ES-I3 (cell line): Measurements from ENCODE around the gene SERINC5.
"Not testable (repeated sequence)": the region's sequence is repeated elsewhere in the genome, so short reads cannot be mapped to it uniquely, and the experiment has no call there.

Experiments used
- H3K36me3 ChIP-seq: 2 replicates; pipeline ENCODE4 v1.6.1; 2013; ENCODE audit warnings: mild to moderate bottlenecking, low read length, control low read depth, moderate library complexity; ENCODE audit not compliant: insufficient read depth
- H3K4me1 ChIP-seq: 2 replicates; pipeline ENCODE4 v1.6.1; 2013; ENCODE audit warnings: mild to moderate bottlenecking, control low read depth, low read length; ENCODE audit not compliant: insufficient read depth
- H3K9ac ChIP-seq: 2 replicates; pipeline ENCODE4 v1.6.1; 2013; ENCODE audit warnings: low read depth, mild to moderate bottlenecking, low read length, moderate library complexity
- H3K9me3 ChIP-seq: 2 replicates; pipeline ENCODE4 v1.6.1; 2013; ENCODE audit warnings: mild to moderate bottlenecking, low read length, moderate library complexity; ENCODE audit not compliant: control insufficient read depth, insufficient read depth

Gene SERINC5

DNA sequence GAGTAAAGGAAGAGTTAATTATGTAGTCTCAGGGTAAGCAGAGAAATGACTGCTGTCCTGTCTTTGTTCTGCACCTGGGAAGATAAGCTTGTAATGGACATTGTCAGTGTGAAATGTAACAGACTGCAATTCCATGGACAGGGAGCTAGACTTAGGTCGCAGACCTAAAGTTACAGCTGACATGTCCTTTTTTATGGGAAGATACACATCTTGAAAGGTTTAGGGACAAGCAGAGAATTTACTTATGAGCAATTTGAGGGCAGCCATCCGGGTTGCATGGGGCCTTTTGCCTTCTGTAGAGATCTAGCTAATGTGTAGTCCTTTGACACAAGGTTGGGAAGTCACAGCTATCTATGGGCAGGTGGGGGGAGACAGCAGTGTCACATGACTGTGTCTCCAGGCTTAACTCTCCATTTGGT, 85.7 kb downstream of the SERINC5 start:
- peaks cover 12% of the 10 kb centered on the region; the same call in 1 of the 2 replicates for H3K4me1 ChIP-seq
- H3K9ac ChIP-seq = no peak overlapping the region
- no peaks in the 10 kb centered on the region for H3K9me3 ChIP-seq
- H3K36me3 ChIP-seq = peaks cover 55% of the 10 kb centered on the region

- peaks cover 53% of the 10 kb centered on the region for H3K36me3 ChIP-seq
- no peak overlapping the region for H3K9ac ChIP-seq
- no peaks in the 10 kb centered on the region for H3K9me3 ChIP-seq
- peaks cover under 1% of the 10 kb centered on the region; the same call in 1 of the 2 replicates for H3K4me1 ChIP-seq
Observed at GRCh38 chr5:80168388-80169028, 87.3 kb downstream of the SERINC5 start.

GRCh38 chr5:80165452-80165851, 90.4 kb downstream of the SERINC5 start:
- H3K36me3 ChIP-seq = peaks cover 33% of the 10 kb centered on the region
- H3K9me3 ChIP-seq = no peaks in the 10 kb centered on the region
- no peak overlapping the region for H3K9ac ChIP-seq
- no peaks in the 10 kb centered on the region; the same call in 1 of the 2 replicates for H3K4me1 ChIP-seq

- Histone ChIP-seq H3K36me3 (peaks cover 32% of the 10 kb centered on the region), H3K9ac (no peak overlapping the region), H3K4me1 (peaks cover 17% of the 10 kb centered on the region), H3K9me3 (no peaks in the 10 kb centered on the region)
Observed at GRCh38 chr5:80161165-80161564, 94.7 kb downstream of the SERINC5 start.

GRCh38 chr5:80160242-80160641, 95.6 kb downstream of the SERINC5 start:
- Histone ChIP-seq H3K9ac (no peak overlapping the region), H3K9me3 (no peaks in the 10 kb centered on the region), H3K4me1 (peaks cover 17% of the 10 kb centered on the region), H3K36me3 (peaks cover 32% of the 10 kb centered on the region)

GRCh38 chr5:80159133-80159815, 96.6 kb downstream of the SERINC5 start:
- H3K4me1 ChIP-seq = peaks cover 17% of the 10 kb centered on the region
- peaks cover 32% of the 10 kb centered on the region for H3K36me3 ChIP-seq
- H3K9ac ChIP-seq = no peak overlapping the region
- no peaks in the 10 kb centered on the region for H3K9me3 ChIP-seq

DNA sequence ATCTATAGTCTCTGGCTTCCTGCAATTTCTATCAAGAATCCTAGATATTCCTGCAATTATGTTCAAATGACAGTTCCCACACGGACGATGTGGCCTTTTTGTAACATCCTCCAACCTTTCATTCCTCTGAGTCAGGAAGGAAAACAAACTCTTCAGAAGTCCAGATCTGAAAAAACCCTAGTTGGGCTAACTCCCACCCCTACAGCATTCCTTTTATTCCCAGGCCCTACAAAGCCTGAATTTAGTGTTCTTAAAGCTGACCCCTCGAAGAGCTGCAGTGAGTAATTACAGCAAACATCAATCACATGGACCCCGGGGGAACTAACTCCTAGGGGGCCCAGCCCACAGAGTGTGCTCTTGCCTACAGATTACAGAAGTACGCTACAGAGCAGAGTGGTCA, 99.7 kb downstream of the SERINC5 start:
- peaks cover 44% of the 10 kb centered on the region for H3K36me3 ChIP-seq
- H3K4me1 ChIP-seq = peaks cover 17% of the 10 kb centered on the region
- H3K9ac ChIP-seq = no peak overlapping the region
- H3K9me3 ChIP-seq = no peaks in the 10 kb centered on the region

DNA sequence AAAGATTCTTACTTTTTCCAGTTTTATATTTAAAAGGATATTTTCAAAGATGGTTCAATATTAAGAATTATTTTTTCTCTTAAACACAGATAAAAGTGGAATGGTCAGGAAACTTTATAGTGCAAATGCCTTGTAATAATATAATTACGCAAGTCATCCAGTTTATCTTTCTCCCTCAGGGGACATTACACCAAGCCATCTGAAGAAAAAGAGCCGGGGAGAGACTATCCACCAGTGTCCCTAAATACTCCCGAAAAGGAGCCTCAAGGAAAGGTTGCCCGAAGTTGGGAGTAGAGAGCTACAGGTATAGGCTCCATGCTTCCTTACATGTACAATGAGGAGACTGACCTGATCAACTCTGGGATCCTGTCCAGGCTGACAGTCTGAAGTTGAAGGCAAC, 101.1 kb downstream of the SERINC5 start:
- H3K9me3 ChIP-seq = no peaks in the 10 kb centered on the region
- peaks cover 49% of the 10 kb centered on the region for H3K36me3 ChIP-seq
- no peak overlapping the region for H3K9ac ChIP-seq
- peaks cover 17% of the 10 kb centered on the region for H3K4me1 ChIP-seq

- Histone ChIP-seq H3K36me3 (peaks cover 48% of the 10 kb centered on the region), H3K4me1 (peaks cover 15% of the 10 kb centered on the region)
- H3K9me3 ChIP-seq, H3K9ac ChIP-seq: not testable (repeated sequence)
Observed at GRCh38 chr5:80154289-80154688, 101.6 kb downstream of the SERINC5 start.

DNA sequence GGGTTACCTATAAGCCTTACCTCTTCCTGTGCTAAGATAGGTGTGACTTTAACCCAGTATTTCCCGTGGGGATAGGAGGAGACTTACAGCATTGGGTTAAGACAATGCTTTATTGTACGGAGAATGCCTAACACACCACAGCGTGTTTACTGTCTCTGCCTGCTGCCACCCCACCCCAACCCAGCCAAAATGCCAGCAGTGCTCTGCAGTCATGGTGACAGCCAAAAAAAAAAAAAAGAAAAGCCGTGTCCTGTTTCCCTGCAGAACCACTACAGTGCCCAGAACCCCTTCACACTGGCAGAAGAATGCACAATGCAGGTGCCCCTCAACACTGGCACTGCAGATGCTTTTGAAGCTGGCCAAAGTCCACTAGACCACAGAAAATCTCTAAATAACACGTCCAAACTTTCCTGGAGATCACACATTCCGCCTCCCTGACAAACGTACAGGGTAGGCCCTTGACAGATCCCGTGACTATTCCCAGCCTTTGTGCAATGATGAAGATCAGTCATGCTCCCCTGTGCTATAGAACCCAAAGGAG, 102.2 kb downstream of the SERINC5 start:
- Histone ChIP-seq H3K9ac (no peak overlapping the region), H3K4me1 (peaks cover 8% of the 10 kb centered on the region), H3K9me3 (no peaks in the 10 kb centered on the region), H3K36me3 (peaks cover 43% of the 10 kb centered on the region)

- Histone ChIP-seq H3K4me1 (peaks cover 8% of the 10 kb centered on the region; the same call in 1 of the 2 replicates), H3K9ac (no peak overlapping the region), H3K9me3 (no peaks in the 10 kb centered on the region), H3K36me3 (peaks cover 37% of the 10 kb centered on the region)
Observed at GRCh38 chr5:80152778-80153177, 103.1 kb downstream of the SERINC5 start.

GRCh38 chr5:80151890-80152289, 104.0 kb downstream of the SERINC5 start:
- Histone ChIP-seq H3K36me3 (peaks cover 43% of the 10 kb centered on the region), H3K4me1 (peaks cover 8% of the 10 kb centered on the region; the same call in 1 of the 2 replicates), H3K9ac (no peak overlapping the region), H3K9me3 (no peaks in the 10 kb centered on the region)

DNA sequence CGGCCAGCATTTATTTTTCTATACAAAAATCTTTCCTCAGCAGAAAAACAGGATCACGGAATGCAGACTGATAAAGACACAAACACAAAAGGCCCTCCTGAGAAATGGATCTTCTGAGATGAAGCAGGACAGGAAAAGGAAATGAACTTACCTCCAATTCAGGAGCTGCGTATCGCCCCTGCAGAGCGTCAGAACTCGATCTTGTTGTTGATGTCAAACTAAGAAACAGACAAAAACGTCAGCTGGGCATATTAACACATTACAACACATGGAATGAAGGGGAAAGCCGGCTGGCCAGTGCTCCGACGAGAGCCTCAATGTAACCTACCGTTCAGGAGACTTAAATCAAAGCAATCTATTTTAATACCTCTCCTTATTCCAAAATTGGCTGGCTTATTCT, 105.1 kb downstream of the SERINC5 start:
- H3K9me3 ChIP-seq = no peaks in the 10 kb centered on the region
- H3K4me1 ChIP-seq = peaks cover 8% of the 10 kb centered on the region; the same call in 1 of the 2 replicates
- peaks cover 43% of the 10 kb centered on the region for H3K36me3 ChIP-seq
- H3K9ac ChIP-seq = no peak overlapping the region

- peaks cover 8% of the 10 kb centered on the region; the same call in 1 of the 2 replicates for H3K4me1 ChIP-seq
- no peaks in the 10 kb centered on the region for H3K9me3 ChIP-seq
- peaks cover 47% of the 10 kb centered on the region for H3K36me3 ChIP-seq
- H3K9ac ChIP-seq = no peak overlapping the region
Observed at GRCh38 chr5:80149161-80149609, 106.7 kb downstream of the SERINC5 start.
